Psoas muscle (tissue), 8 donors: Measurements from ENCODE around the gene INPP5J. TPM values are rescaled to one million over a fixed set of nuclear protein-coding genes. Genes with fewer than 3 reads are reported as not detected.

ENCODE experiments used
- ATAC-seq, 4 donors: fragments of 200-7000 bp; cut with Tn5 transposase; one replicate each; pipeline ENCODE4 v1.9.1; 2020; ENCODE audit warnings: moderate library complexity in 3 of 4, mild to moderate bottlenecking in 2 of 4
- DNase-seq, 2 donors: peaks; one replicate each; pipeline ENCODE4 v3.0.0-alpha.2; 2020
- H3K27ac ChIP-seq: fragments of 200-600 bp; one replicate; pipeline ENCODE4 v1.8.0; 2022
- H3K27me3 ChIP-seq, 3 donors: fragments of 200-600 bp in 1 of 3; one replicate each; pipeline versions ENCODE4 v1.6.1 to v1.8.0; 2013 to 2022; ENCODE audit warnings: low read length in 2 of 3, mild to moderate bottlenecking in 2 of 3, moderate library complexity in 1 of 3; ENCODE audit not compliant: insufficient read depth in 3 of 3
- H3K36me3 ChIP-seq, 2 donors: fragments of 200-600 bp in 1 of 2; one replicate each; pipeline versions ENCODE4 v1.6.1 to v1.8.0; 2013 to 2022; ENCODE audit warnings: low read depth in 1 of 2, mild to moderate bottlenecking in 1 of 2, moderate library complexity in 1 of 2; ENCODE audit not compliant: insufficient read depth in 1 of 2
- H3K4me1 ChIP-seq: fragments of 200-600 bp; one replicate; pipeline ENCODE4 v1.8.0; 2022
- H3K4me3 ChIP-seq: fragments of 200-600 bp; one replicate; pipeline ENCODE4 v1.8.0; 2022; ENCODE audit warnings: mild to moderate bottlenecking
- H3K9me3 ChIP-seq: fragments of 200-600 bp; one replicate; pipeline ENCODE4 v1.8.0; 2022
- CTCF ChIP-seq: fragments of 200-600 bp; IDR thresholded peaks from one replicate; pipeline ENCODE4 v1.8.0; 2022; ENCODE audit warnings: antibody characterized with exemption
- WGBS, 3 donors: extraction: QIAGEN DNeasy Blood & Tissue Kit; methylation state at CpG; one replicate each; pipeline versions ENCODE4 v1.1.6 to v1.1.7; 2013; 5-methylcytosine and 5-hydroxymethylcytosine counted together
- intact Hi-C, 2 donors: fragments of 100-400 bp; cut with DNase I; formaldehyde crosslinking; loops; one replicate each; pipeline versions ENCODE4 v1.11.0 to v1.14.2; 2022
- polyA plus RNA-seq, 3 donors: library from polyadenylated mRNA; stranded (reverse); fragments of 200-250 nt; gene quantifications; one replicate each; pipeline ENCODE4 v1.2.3, GENCODE V29; 2013
- total RNA-seq, 4 donors: library from RNA; stranded (reverse); fragmentation: NEBNext Ultra II Directional in 2 of 4; extraction: Animal tissue kit (Norgen Biotek cat#: 25700) in 2 of 4; gene quantifications; one replicate each; pipeline versions ENCODE4 v1.2.1 to v1.2.4, GENCODE V29; 2021 to 2023
- donor health status: healthy with polysubstance abuse.
- donor health status: DM: no; HTN: no; CAD: no; lungs with moderate emphysema.
- donor health status: Bipolar disorder and iron deficiency.
- donor health status: healthy.
- donor health status: DM: yes; HTN: yes; CAD: no.
- donor health status: DM: no; HTN: no; CAD: no.
- donor health status: DM: no; HTN: no; CAD: no.
- donor health status: DM: yes; HTN: yes; CAD: no.

The INPP5J gene
- total and polyA plus RNA-seq, 7 donors: 0.14 to 4.4 (median 1.3) TPM

DNA sequence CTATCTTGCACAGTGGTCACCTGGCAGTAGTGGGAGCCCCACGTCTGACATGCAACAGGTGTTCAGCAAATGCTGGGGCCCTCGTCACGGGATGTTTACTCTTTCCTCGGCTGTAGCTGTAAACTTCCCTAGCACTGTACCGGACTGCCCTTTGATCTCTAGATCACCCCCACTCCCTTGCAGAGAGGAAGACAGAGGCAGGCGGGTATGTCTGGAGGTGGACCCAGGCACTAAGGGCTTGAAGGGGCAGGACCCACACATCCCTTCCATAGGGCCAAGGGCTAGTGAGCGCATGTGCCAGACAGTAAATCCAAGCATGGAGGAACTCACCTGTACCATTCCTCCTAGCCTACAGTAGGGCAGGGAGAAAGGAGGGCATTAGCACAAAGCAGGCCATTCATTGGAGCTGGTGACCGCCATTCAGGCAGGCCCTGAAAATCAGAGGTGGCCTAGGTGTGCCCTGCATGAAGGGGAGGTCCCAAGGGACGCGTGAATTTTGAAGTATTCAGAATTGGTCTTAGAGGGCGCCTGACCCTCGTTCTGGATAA, 43.6 kb upstream of the INPP5J start:
- ATAC-seq: no peak
- intact Hi-C loops: no loop called here
- TF ChIP-seq CTCF: no peak
- Histone ChIP-seq H3K4me3 (no peak overlapping the region), H3K27ac (no peak overlapping the region), H3K9me3 (no peaks in the 10 kb centered on the region), H3K4me1 (peaks cover 25% of the 10 kb centered on the region), H3K27me3 (no peaks in the 10 kb centered on the region), H3K36me3 (no peaks in the 10 kb centered on the region)
- no peak for DNase-seq
- 78 to 85% (median 82%) methylated on average over 12 of the region's 12 CpGs for WGBS, 3 donors

DNA sequence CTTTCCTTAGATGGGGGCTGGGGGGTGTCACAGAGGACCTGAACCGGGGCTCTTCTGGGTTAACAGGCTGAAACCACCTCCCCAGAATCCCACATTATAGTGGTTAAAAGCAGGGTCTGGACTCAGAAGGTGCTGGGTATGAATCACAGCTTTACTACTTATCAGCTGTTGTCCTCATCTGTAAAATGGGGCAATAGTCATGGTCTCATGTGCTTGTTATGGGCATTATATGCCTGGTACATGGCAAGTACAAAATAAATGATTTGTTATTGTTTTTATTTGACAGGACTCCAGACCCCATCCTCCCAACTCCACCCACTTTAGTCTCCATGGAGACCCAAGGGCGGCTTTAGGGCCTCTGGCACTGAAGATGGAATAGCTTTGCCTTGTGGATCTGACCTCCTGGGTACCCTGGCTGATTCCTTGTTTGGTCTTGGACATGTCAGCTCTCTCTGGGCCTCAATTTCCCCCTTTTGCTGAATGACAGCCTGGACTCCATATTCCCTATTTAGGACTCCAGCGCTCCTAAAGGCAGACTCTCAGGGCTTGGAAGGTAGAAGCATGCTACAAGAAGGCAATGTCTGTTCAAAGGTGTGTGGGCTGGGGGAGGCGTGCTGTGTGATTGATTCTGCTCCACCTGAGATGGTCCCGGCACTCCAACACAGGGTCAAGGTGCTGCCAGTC, 42.5 kb upstream of the INPP5J start:
- no peaks in the 10 kb centered on the region for H3K9me3 ChIP-seq
- peak overlapping the region; percentile 94 for H3K27ac ChIP-seq
- TF ChIP-seq CTCF: no peak
- intact Hi-C loops: loop anchor here in 1 of 2 donors (5.0 to 10.0 kb wide), 2 partner anchors 133 to 154 kb away; no protein-coding TSS in a partner anchor
- H3K27me3 ChIP-seq: no peaks in the 10 kb centered on the region
- H3K36me3 ChIP-seq: no peaks in the 10 kb centered on the region
- DNase-seq: no peak
- WGBS, 3 donors: 37 to 41% (median 38%) methylated on average over 5 of the region's 5 CpGs
- peak overlapping the region; percentile 89 for H3K4me3 ChIP-seq
- ATAC-seq: no peak
- H3K4me1 ChIP-seq: peaks cover 27% of the 10 kb centered on the region

GRCh38 chr22:31080848-31081649, 41.7 kb upstream of the INPP5J start, which contains the start of gene SMTN:
TSS of gene SMTN (plus strand) at chr22:31081318. CDS start at chr22:31083259, 1,941 bp downstream.
- DNase-seq: peak; percentile 92 to 95
- intact Hi-C loops: loop anchor here in 1 of 2 donors (5.0 to 10.0 kb wide), 2 partner anchors 134 to 154 kb away; no protein-coding TSS in a partner anchor

More at GRCh38 chr22:31080848-31081649, 41.7 kb upstream of the INPP5J start, which contains the start of gene SMTN:
- WGBS, 3 donors: 1% methylated on average over 60 to 63 of the region's 63 CpGs
- no peak for TF ChIP-seq CTCF
- Histone ChIP-seq H3K4me3 (peak within 1 kb of the TSS; percentile 89), H3K36me3 (no peaks in the 10 kb centered on the region), H3K4me1 (peaks cover 27% of the 10 kb centered on the region), H3K9me3 (no peaks in the 10 kb centered on the region), H3K27me3 (no peaks in the 10 kb centered on the region), H3K27ac (peak within 1 kb of the TSS; percentile 94)
- peak; percentile 80 to 85 (median 82) for ATAC-seq
